Kidney (tissue), 14 donors: ENCODE results near the gene ROMO1. TPM values are rescaled to one million over a fixed set of nuclear protein-coding genes. Genes with fewer than 3 reads are reported as not detected.
A peak's percentile ranks its signal among the peaks of the same experiment; 100 is the strongest.

Experiments
- DNase-seq, 5 donors: peaks; one replicate each; pipeline ENCODE4 v3.0.0-alpha.2; 2013 to 2020
- FAIRE-seq: peaks from 2 replicates; lab custom pipeline; 2012; peaks lifted over from hg19 to GRCh38; lab: Jason Lieb, UNC
- H3K27ac ChIP-seq, 2 donors: one replicate each; pipeline ENCODE4 v1.7.0; 2013; ENCODE audit warnings: low read depth in 2 of 2, low read length in 2 of 2, inconsistent platforms in 1 of 2
- H3K27me3 ChIP-seq: one replicate; pipeline ENCODE4 v1.7.1; 2013; ENCODE audit warnings: low read length, inconsistent platforms; ENCODE audit not compliant: control insufficient read depth, insufficient read depth
- H3K36me3 ChIP-seq, 3 donors: one replicate each; pipeline versions ENCODE4 v1.7.0 to v1.7.1; 2013; ENCODE audit warnings: low read length in 3 of 3, control low read depth in 1 of 3, inconsistent platforms in 1 of 3; ENCODE audit not compliant: insufficient read depth in 3 of 3, control insufficient read depth in 2 of 3
- H3K4me1 ChIP-seq, 3 donors: one replicate each; pipeline versions ENCODE4 v1.7.0 to v1.7.1; 2013; ENCODE audit warnings: low read length in 3 of 3, inconsistent platforms in 1 of 3, low read depth in 1 of 3; ENCODE audit not compliant: control insufficient read depth in 2 of 3, insufficient read depth in 2 of 3
- H3K4me3 ChIP-seq, 3 donors: one replicate each; pipeline versions ENCODE4 v1.7.0 to v1.8.1; 2013; ENCODE audit warnings: low read length in 3 of 3, control low read depth in 1 of 3, inconsistent platforms in 1 of 3
- H3K9ac ChIP-seq, 3 donors: one replicate each; pipeline versions ENCODE4 v1.7.0 to v1.7.1; 2013; ENCODE audit warnings: low read length in 3 of 3, control low read depth in 1 of 3, inconsistent platforms in 1 of 3
- H3K9me3 ChIP-seq, 3 donors: one replicate each; pipeline versions ENCODE4 v1.7.0 to v1.7.1; 2013; ENCODE audit warnings: low read length in 3 of 3, control low read depth in 1 of 3, inconsistent platforms in 1 of 3; ENCODE audit not compliant: control insufficient read depth in 2 of 3, insufficient read depth in 1 of 3
- CTCF ChIP-seq: IDR thresholded peaks from 3 replicates; pipeline ENCODE4 v1.5.1; 2012; ENCODE audit warnings: mild to moderate bottlenecking, moderate library complexity, borderline replicate concordance; ENCODE audit not compliant: insufficient read depth; ENCODE audit errors: extremely low read depth
- intact Hi-C: fragments of 100-400 bp; cut with DNase I; formaldehyde crosslinking; loops from one replicate; pipeline ENCODE4 v1.11.1; 2022
- polyA plus RNA-seq: library from polyadenylated mRNA; stranded (reverse); fragments of 350-450 nt; fragmentation: Illumina TruSeq; extraction: RNeasy Lipid Tissue Mini Kit (QIAGEN cat#74804); gene quantifications from one replicate; pipeline ENCODE4 v1.2.3, GENCODE V29; 2014; ENCODE audit warnings: low read depth, low replicate concordance; ENCODE audit not compliant: insufficient read depth
- total RNA-seq: library from RNA; stranded (reverse); fragmentation: NEBNext Ultra II Directional; extraction: Animal tissue kit (Norgen Biotek cat#: 25700); gene quantifications from one replicate; pipeline ENCODE4 v1.2.1, GENCODE V29; 2021
- donor health status: control.
- donor health status: control.
- donor health status: control.
- donor health status: control.
- donor health status: control.
- donor health status: DM: yes; HTN: yes; CAD: no.
- donor health status: Normal renal cell carcinoma (clear cell type).

The ROMO1 gene
- total and polyA plus RNA-seq, 2 donors from 2014 or later = 141 to 408 TPM

GRCh38 chr20:35734777-35735649 lies 35.8 kb downstream of the ROMO1 start:
- Histone ChIP-seq H3K4me1 (peaks cover 4 to 26% (median 10%) of the 10 kb centered on the region in 3 donors), H3K4me3 (no peak overlapping the region), H3K9me3 (no peaks in the 10 kb centered on the region), H3K27me3 (no peaks in the 10 kb centered on the region), H3K36me3 (peaks cover 20 to 86% (median 36%) of the 10 kb centered on the region in 3 donors), H3K9ac (no peak overlapping the region), H3K27ac (no peak overlapping the region)
- intact Hi-C loops = no loop called here
- TF ChIP-seq CTCF = no peak
- no peak for DNase-seq
- no peak for FAIRE-seq

DNA sequence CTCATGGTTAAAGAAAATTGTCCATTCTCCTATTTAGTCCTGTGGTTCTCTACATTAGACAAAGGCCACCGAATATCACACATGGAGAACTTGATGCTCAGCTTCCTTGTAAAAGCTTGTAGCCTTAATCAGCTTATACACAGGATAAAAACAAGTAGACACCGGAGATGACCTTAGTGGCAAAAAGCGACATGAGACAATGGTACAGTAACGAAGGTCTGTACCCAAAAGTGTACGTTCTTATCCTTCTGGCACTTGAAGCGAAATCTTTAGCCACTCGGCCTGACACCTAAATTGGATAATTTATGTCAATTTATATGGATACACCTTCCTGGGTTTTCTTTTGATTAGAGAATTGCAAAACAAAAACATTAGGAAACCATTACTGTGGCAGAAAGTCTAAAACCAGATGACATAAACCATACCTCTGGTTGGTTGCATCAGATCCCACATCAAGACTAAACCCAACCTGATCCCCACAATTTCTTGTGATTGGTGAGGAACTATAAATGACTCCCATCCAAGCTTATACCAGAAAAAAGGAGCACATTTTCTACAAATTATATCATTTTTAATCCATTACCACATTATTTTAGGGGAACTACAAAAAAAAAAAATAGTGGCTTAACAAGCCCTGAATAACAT lies 36.7 kb downstream of the ROMO1 start:
- H3K9ac ChIP-seq = no peak overlapping the region
- FAIRE-seq (no peak), DNase-seq (no peak)
- no peak for TF ChIP-seq CTCF
- no peak overlapping the region for H3K27ac ChIP-seq
- H3K36me3 ChIP-seq = peaks cover 20 to 85% (median 36%) of the 10 kb centered on the region in 3 donors
- H3K4me1 ChIP-seq = peaks cover 6 to 32% (median 10%) of the 10 kb centered on the region in 3 donors
- no peak overlapping the region for H3K4me3 ChIP-seq
- no peaks in the 10 kb centered on the region for H3K27me3 ChIP-seq
- H3K9me3 ChIP-seq = no peaks in the 10 kb centered on the region
- intact Hi-C loops = no loop called here

GRCh38 chr20:35737865-35738333 lies 38.7 kb downstream of the ROMO1 start:
- DNase-seq = no peak
- no peak overlapping the region for H3K9ac ChIP-seq
- FAIRE-seq = no peak
- peaks cover 20 to 67% (median 28%) of the 10 kb centered on the region in 3 donors for H3K36me3 ChIP-seq
- TF ChIP-seq CTCF = no peak
- H3K4me1 ChIP-seq = peaks cover 6 to 32% (median 8%) of the 10 kb centered on the region in 3 donors
- H3K27me3 ChIP-seq = no peaks in the 10 kb centered on the region
- no peaks in the 10 kb centered on the region for H3K9me3 ChIP-seq
- H3K4me3 ChIP-seq = peak overlapping the region in 1 of 3 donors; percentile 12
- intact Hi-C loops = no loop called here
- H3K27ac ChIP-seq = no peak overlapping the region
